OCI-LY3 (cell line): ENCODE data around the gene ROR1.

Experiments
- EZH2phosphoT487 ChIP-seq: fragments of 200-600 bp; shearing (Covaris generic); IDR thresholded peaks from 2 replicates; pipeline ENCODE4 v1.6.1; 2018; ENCODE audit warnings: antibody characterized with exemption, mixed run types, low read depth
- TF ChIP-seq, protein P1 (sequence below): fragments of 200-600, 300-600 bp; sonication (generic); IDR thresholded peaks from 2 replicates; pipeline ENCODE4 v1.5.1; 2014; ENCODE audit warnings: antibody characterized with exemption, low read length, low read depth

DNA sequence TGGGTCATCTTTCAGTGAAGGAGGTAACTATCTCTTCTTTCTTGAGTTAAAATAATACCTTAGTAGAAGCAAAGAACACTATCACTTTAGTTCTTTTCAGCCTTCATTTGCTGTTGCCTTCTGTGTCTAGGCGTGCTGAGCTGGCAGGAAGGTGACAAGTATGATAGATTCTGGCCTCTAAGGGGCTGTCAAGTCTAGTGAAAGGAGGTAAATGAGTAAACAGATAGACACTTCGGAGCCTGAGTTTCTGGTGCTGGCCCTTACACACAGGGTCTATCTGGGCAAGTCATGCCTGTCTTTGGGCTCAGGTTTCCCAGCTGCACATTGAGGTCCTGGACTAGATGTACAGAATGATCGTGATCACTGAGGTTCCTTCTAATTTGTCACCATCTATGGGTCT is 89.3 kb downstream of the ROR1 start:
- TF ChIP-seq, protein P1, sequence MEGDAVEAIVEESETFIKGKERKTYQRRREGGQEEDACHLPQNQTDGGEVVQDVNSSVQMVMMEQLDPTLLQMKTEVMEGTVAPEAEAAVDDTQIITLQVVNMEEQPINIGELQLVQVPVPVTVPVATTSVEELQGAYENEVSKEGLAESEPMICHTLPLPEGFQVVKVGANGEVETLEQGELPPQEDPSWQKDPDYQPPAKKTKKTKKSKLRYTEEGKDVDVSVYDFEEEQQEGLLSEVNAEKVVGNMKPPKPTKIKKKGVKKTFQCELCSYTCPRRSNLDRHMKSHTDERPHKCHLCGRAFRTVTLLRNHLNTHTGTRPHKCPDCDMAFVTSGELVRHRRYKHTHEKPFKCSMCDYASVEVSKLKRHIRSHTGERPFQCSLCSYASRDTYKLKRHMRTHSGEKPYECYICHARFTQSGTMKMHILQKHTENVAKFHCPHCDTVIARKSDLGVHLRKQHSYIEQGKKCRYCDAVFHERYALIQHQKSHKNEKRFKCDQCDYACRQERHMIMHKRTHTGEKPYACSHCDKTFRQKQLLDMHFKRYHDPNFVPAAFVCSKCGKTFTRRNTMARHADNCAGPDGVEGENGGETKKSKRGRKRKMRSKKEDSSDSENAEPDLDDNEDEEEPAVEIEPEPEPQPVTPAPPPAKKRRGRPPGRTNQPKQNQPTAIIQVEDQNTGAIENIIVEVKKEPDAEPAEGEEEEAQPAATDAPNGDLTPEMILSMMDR: no peak
- TF ChIP-seq EZH2phosphoT487: no peak
